PC-9 (cell line): ENCODE results near the gene ABR.
"Not testable (repeated sequence)": the region's sequence is repeated elsewhere in the genome, so short reads cannot be mapped to it uniquely, and the experiment has no call there.

Source experiments
- EZH2 ChIP-seq: fragments of 200-600 bp; sonication (generic); IDR thresholded peaks from 2 replicates; pipeline ENCODE4 v1.8.0; 2017; ENCODE audit warnings: antibody characterized with exemption, low read depth
- TF ChIP-seq, protein P1 (sequence below): fragments of 200-600 bp; sonication (generic); conservative IDR thresholded peaks from 2 replicates; pipeline ENCODE4 v1.6.1; 2017; ENCODE audit warnings: mixed run types, antibody characterized with exemption, mild to moderate bottlenecking, moderate library complexity

DNA sequence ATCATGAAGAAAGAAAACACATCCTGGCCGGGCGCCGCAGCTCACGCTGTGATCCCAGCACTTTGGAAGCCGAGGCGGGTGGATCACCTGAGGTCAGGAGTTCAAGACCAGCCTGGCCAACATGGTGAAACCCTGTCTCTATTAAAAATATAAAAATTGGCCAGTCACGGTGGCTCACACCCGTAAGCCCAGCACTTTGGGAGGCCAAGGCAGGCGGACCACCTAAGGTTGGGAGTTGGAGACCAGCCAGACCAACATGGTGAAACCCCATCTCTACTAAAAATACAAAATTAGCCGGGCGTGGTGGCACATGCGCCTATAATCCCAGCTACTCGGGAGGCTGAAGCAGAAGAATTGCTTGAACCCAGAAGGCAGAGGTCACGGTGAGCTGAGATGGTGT is 207.9 kb downstream of the ABR start:
- TF ChIP-seq, protein P1, sequence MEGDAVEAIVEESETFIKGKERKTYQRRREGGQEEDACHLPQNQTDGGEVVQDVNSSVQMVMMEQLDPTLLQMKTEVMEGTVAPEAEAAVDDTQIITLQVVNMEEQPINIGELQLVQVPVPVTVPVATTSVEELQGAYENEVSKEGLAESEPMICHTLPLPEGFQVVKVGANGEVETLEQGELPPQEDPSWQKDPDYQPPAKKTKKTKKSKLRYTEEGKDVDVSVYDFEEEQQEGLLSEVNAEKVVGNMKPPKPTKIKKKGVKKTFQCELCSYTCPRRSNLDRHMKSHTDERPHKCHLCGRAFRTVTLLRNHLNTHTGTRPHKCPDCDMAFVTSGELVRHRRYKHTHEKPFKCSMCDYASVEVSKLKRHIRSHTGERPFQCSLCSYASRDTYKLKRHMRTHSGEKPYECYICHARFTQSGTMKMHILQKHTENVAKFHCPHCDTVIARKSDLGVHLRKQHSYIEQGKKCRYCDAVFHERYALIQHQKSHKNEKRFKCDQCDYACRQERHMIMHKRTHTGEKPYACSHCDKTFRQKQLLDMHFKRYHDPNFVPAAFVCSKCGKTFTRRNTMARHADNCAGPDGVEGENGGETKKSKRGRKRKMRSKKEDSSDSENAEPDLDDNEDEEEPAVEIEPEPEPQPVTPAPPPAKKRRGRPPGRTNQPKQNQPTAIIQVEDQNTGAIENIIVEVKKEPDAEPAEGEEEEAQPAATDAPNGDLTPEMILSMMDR: not testable (repeated sequence)
- TF ChIP-seq EZH2: not testable (repeated sequence)
